H1 (cell line): Measurements from ENCODE around the gene VTN. TPM values are rescaled to one million over a fixed set of nuclear protein-coding genes. Genes with fewer than 3 reads are reported as not detected.

Experiments
- MAFK ChIP-seq: IDR thresholded peaks from 2 replicates; pipeline ENCODE4 v1.6.1; 2012; ENCODE audit warnings: low read depth, mild to moderate bottlenecking, improper control_type of control experiment, low read length
- POU5F1 ChIP-seq: IDR thresholded peaks from 2 replicates; pipeline ENCODE4 v1.6.1; 2011; ENCODE audit warnings: low read depth, mild to moderate bottlenecking, low read length, moderate library complexity
- polyA plus RNA-seq, 7 experiments: library from polyadenylated mRNA; depleted of rRNA in 3 of 7; stranded (reverse) in 5 of 7; unstranded in 2 of 7; fragments of >200 nt in 5 of 7; fragments of 200-250 nt in 2 of 7; gene quantifications; 1 replicate in 5 of 7; 2 replicates in 1 of 7; 4 replicates in 1 of 7; pipeline versions ENCODE4 v1.2.1 to v1.2.3, GENCODE V29; 2011 to 2013; ENCODE audit warnings: missing spikeins in 2 of 7, mixed read lengths in 2 of 7
- total RNA-seq: library from RNA; stranded (reverse); fragmentation: NEBNext Ultra II Directional; extraction: Animal tissue kit (Norgen Biotek cat#: 25700); gene quantifications from 2 replicates; pipeline ENCODE4 v1.2.1, GENCODE V29; 2021

VTN gene
- total and polyA plus RNA-seq, 2 of the 8 experiments (the other 6 are each of a cell fraction or from before 2014, with no cell fraction given) = 0.18 TPM; not detected in 1

GRCh38 chr17:28324781-28325180 lies 45.3 kb downstream of the VTN start (continued):
- TF ChIP-seq MAFK (no peak), POU5F1 (no peak)
